Transverse colon (tissue), 3 donors: ENCODE measurements around the gene FGR.

Experiments
- EP300 ChIP-seq: sonication (generic); formaldehyde crosslinking; IDR thresholded peaks from one replicate; pipeline ENCODE4 v1.6.1; 2017; ENCODE audit warnings: antibody characterized with exemption, low read depth
- POLR2A ChIP-seq: fragments of 450-650 bp; IDR thresholded peaks from one replicate; pipeline ENCODE4 v1.6.1; 2016; ENCODE audit warnings: antibody characterized with exemption, mild to moderate bottlenecking, moderate library complexity
- TF ChIP-seq, protein P1 (sequence below), 5 experiments: fragments of 200-600 bp in 3 of 5; fragments of 450-650 bp in 2 of 5; sonication (generic) in 3 of 5; IDR thresholded peaks; 1 replicate in 2 of 5; 2 replicates in 3 of 5; pipeline ENCODE4 v1.5.1; 2016 to 2017; ENCODE audit warnings: antibody characterized with exemption in 5 of 5, inconsistent platforms in 3 of 5, mild to moderate bottlenecking in 2 of 5, moderate library complexity in 1 of 5

GRCh38 chr1:27662261-27662660 lies 27.3 kb upstream of the FGR start:
- TF ChIP-seq, protein P1, sequence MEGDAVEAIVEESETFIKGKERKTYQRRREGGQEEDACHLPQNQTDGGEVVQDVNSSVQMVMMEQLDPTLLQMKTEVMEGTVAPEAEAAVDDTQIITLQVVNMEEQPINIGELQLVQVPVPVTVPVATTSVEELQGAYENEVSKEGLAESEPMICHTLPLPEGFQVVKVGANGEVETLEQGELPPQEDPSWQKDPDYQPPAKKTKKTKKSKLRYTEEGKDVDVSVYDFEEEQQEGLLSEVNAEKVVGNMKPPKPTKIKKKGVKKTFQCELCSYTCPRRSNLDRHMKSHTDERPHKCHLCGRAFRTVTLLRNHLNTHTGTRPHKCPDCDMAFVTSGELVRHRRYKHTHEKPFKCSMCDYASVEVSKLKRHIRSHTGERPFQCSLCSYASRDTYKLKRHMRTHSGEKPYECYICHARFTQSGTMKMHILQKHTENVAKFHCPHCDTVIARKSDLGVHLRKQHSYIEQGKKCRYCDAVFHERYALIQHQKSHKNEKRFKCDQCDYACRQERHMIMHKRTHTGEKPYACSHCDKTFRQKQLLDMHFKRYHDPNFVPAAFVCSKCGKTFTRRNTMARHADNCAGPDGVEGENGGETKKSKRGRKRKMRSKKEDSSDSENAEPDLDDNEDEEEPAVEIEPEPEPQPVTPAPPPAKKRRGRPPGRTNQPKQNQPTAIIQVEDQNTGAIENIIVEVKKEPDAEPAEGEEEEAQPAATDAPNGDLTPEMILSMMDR (IDR thresholded peaks at IDR 0.05), result no peak
- TF ChIP-seq POLR2A (no peak), EP300 (no peak)
